Heart left ventricle (tissue), 13 donors: Measurements from ENCODE around the gene SLC1A4.

Experiments
- POLR2A ChIP-seq, 2 donors: fragments of 450-650 bp; IDR thresholded peaks; one replicate each; pipeline ENCODE4 v1.6.1; 2017; ENCODE audit warnings: antibody characterized with exemption in 2 of 2, mild to moderate bottlenecking in 2 of 2, moderate library complexity in 2 of 2
- TF ChIP-seq, protein P1 (sequence below), 12 donors: fragments of 200-600 bp; sonication (generic) in 4 of 12; IDR thresholded peaks; one replicate each; pipeline versions ENCODE4 v1.5.0 to v1.8.0; 2018 to 2022; ENCODE audit warnings: antibody characterized with exemption in 12 of 12, mild to moderate bottlenecking in 5 of 12
- donor health status: ischemic (EF 13 %, LVEDD 7.1; RV severe dilation, severe dysfunction).
- donor health status: DM: no; HTN: yes; CAD: no.
- donor health status: DM: no; HTN: no; CAD: no.
- donor health status: ischemic (EF 25% LVEDD 6.9; RV normal size, moderate dysfunction).
- donor health status: ischemic (EF 25% LVEDD 5.7; RV mildly dilated, moderate dysfunction).
- donor health status: ischemic (EF 35%, LVEDD 5.7; RV mildly dilated, moderate dysfunction).
- donor health status: nonischemic (EF 11% LVEDD 7.7; RV severe dilation, severe dysfunction).
- donor health status: DM: yes; HTN: yes; CAD: no.
- donor health status: PGD.
- donor health status: ischemic (EF 29% LVEDD 5.4; RV normal size, mild dysfunction).
- donor health status: nonischemic (EF 23%, LVEDD 6.1; RV moderate dilation, normal function).

DNA sequence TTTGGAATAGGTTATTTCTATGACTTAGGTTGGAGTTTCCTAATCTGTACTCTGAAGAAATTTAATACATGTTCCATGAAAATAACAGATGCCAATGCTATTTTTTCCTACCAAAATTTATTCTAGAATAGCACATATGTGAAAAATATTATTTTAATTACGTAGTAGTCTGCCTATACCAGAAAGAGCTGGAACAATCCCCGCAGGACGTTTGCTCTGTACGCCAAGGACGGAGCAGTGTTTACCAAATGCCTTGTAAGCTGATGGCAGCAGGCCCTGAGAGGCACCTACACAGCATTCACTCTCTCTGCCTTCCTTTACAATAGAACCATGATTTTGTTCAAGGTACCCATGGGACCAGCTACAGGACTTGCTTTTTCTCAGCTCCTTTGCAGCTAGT lies 16.8 kb upstream of the SLC1A4 start:
- TF ChIP-seq, protein P1, sequence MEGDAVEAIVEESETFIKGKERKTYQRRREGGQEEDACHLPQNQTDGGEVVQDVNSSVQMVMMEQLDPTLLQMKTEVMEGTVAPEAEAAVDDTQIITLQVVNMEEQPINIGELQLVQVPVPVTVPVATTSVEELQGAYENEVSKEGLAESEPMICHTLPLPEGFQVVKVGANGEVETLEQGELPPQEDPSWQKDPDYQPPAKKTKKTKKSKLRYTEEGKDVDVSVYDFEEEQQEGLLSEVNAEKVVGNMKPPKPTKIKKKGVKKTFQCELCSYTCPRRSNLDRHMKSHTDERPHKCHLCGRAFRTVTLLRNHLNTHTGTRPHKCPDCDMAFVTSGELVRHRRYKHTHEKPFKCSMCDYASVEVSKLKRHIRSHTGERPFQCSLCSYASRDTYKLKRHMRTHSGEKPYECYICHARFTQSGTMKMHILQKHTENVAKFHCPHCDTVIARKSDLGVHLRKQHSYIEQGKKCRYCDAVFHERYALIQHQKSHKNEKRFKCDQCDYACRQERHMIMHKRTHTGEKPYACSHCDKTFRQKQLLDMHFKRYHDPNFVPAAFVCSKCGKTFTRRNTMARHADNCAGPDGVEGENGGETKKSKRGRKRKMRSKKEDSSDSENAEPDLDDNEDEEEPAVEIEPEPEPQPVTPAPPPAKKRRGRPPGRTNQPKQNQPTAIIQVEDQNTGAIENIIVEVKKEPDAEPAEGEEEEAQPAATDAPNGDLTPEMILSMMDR (IDR thresholded peaks at IDR 0.05): no peak
- no peak for TF ChIP-seq POLR2A (IDR thresholded peaks at IDR 0.05)
